22Rv1 (cell line): ENCODE results near the gene DMXL2.
"Not testable (repeated sequence)": the region's sequence is repeated elsewhere in the genome, so short reads cannot be mapped to it uniquely, and the experiment has no call there.

Experiments used
- H3K27ac ChIP-seq: fragments of 450-650 bp; 2 replicates; pipeline ENCODE4 v1.5.1; 2017
- ZFX ChIP-seq: fragments of 450-650 bp; IDR thresholded peaks from 2 replicates; pipeline ENCODE4 v1.6.1; 2017; ENCODE audit warnings: antibody characterized with exemption, borderline replicate concordance
- TF ChIP-seq, protein P1 (sequence below): fragments of 450-650 bp; IDR thresholded peaks from 2 replicates; pipeline ENCODE4 v1.5.1; 2017; ENCODE audit warnings: mild to moderate bottlenecking

DMXL2 gene

DNA sequence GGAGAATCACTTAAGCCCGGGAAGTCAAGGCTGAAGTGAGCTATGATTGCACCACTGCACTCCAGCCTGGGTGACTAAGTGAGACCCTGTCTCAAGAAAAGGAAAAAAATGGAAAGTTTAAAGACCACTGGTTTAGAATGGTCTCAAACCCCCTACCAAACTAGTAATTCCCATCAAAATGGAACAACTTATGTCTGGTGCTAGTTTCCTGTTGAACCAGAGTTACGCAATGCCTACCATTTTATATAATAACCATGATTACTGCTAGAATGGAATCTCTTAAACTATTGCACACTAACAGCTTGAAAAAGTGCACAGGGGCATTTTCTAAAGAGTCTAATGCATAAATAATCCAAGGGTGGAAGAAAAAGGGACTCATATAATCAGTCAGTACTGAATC, 43.6 kb downstream of the DMXL2 start:
- TF ChIP-seq ZFX = no peak
- H3K27ac ChIP-seq = no peak overlapping the region

DNA sequence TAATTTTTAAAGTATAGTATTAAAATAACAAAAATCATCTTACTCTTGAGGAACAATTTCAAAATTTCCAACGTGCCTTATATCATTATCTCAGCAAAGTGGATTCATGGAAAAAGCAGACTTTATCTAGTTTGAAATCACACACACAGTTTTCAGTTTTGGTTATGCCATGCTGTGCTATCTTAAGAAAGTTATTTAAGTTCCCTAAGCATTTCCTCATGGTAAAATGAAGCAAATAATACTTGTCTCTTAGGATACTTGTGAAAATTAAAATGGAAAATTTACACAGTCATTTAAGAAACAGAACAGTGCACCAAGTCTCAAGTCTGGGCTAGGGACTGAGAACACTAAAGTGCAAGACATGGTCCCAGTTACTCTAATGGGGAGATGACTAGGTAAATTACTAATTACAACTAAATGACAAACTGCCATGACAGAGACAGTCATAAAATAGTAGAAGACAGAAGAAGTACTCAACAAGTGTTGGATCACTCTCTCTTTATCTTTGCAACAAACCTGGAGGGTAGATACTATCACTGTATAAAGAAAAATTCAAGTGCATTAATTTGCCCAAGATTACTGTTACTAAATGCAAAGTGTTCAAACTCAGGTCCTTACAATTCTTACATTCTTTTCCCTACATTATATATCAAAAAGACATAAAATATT, 44.8 kb downstream of the DMXL2 start:
- no peak overlapping the region for H3K27ac ChIP-seq
- TF ChIP-seq, protein P1, sequence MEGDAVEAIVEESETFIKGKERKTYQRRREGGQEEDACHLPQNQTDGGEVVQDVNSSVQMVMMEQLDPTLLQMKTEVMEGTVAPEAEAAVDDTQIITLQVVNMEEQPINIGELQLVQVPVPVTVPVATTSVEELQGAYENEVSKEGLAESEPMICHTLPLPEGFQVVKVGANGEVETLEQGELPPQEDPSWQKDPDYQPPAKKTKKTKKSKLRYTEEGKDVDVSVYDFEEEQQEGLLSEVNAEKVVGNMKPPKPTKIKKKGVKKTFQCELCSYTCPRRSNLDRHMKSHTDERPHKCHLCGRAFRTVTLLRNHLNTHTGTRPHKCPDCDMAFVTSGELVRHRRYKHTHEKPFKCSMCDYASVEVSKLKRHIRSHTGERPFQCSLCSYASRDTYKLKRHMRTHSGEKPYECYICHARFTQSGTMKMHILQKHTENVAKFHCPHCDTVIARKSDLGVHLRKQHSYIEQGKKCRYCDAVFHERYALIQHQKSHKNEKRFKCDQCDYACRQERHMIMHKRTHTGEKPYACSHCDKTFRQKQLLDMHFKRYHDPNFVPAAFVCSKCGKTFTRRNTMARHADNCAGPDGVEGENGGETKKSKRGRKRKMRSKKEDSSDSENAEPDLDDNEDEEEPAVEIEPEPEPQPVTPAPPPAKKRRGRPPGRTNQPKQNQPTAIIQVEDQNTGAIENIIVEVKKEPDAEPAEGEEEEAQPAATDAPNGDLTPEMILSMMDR = no peak
- TF ChIP-seq ZFX = no peak

- TF ChIP-seq, protein P1 = no peak
- TF ChIP-seq ZFX = no peak
- no peak overlapping the region for H3K27ac ChIP-seq
These were observed 45.6 kb downstream of the DMXL2 start for GRCh38 chr15:51576911-51577500.

GRCh38 chr15:51576286-51576850, 46.2 kb downstream of the DMXL2 start:
- TF ChIP-seq, protein P1 = no peak
- no peak for TF ChIP-seq ZFX
- H3K27ac ChIP-seq = no peak overlapping the region

DNA sequence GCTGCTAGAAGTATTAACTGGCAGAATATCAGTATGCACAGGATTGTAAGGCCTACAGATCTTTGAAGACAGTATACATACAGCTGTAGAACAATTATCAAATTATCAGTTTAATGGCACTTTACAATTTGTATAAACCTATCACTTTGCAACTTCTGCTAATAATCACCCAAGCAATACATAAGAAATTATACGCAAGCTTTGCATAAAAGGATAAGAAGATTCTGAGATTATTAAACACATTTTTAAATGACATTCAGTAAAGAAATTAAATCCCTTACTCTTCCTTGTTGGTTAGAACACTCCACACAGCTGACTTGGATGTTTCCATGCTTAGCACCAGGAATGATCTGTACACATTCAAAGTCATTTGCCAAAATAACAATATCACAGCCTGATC, 46.8 kb downstream of the DMXL2 start:
- H3K27ac ChIP-seq = no peak overlapping the region
- TF ChIP-seq, protein P1 = no peak
- no peak for TF ChIP-seq ZFX

DNA sequence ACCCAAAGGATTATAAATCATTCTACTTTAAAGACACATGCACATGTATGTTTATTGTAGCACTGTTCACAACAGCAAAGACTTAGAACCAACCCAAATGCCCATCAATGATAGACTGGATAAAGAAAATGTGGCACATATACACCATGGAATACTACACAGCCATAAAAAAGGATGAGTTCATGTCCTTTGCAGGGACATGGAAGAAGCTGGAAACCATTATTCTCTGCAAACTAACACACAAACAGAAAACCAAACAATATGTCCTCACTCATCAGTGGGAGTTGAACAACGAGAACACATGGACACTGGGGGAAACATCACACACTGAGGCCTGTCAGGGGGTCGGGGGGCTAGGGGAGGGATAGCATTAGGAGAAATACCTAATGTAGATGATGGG, 49.2 kb downstream of the DMXL2 start:
- not testable (repeated sequence) for H3K27ac ChIP-seq

GRCh38 chr15:51568939-51569784, 53.4 kb downstream of the DMXL2 start:
- not testable (repeated sequence) for H3K27ac ChIP-seq

DNA sequence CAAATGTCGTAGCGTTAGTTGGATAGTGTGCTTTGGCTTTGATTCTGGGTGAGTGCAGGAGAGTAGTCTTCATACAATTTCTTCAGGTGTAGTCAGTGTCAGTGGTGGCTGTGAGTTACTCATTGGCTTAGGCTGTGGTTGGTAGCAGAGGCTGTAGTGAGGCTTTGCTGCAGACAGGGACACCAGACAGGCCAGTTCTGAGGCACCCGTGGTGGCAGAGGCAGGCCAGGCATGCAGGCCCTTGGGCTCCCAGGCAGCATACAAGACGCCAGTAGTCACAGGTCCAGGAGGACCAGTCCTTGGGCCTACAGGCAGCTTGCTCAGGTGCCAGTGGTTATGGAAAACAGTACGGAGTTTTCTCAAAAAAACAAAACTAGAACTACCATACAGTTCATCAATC, 61.3 kb downstream of the DMXL2 start:
- TF ChIP-seq, protein P1 = no peak
- no peak for TF ChIP-seq ZFX
- H3K27ac ChIP-seq = no peak overlapping the region
